Heart right ventricle (tissue), 16 donors: ENCODE measurements around the gene SLC5A5. TPM values are rescaled to one million over a fixed set of nuclear protein-coding genes. Genes with fewer than 3 reads are reported as not detected.
A peak's percentile ranks its signal among the peaks of the same experiment; 100 is the strongest.

Experiments used
- ATAC-seq, 8 donors: fragments of 200-7000 bp; cut with Tn5 transposase; one replicate each; pipeline ENCODE4 v1.9.1; 2020; ENCODE audit warnings: mild to moderate bottlenecking in 8 of 8, moderate library complexity in 8 of 8, moderate number of reproducible peaks in 1 of 8
- DNase-seq, 2 donors: peaks; one replicate each; pipeline ENCODE4 v3.0.0-alpha.2; 2020
- H3K27ac ChIP-seq, 10 donors: fragments of 200-600 bp; sonication (generic) in 2 of 10; one replicate each; pipeline versions ENCODE4 v1.5.0 to v1.8.0; 2020 to 2022; ENCODE audit warnings: mild to moderate bottlenecking in 3 of 10
- H3K27me3 ChIP-seq, 7 donors: fragments of 200-600 bp; one replicate each; pipeline ENCODE4 v1.8.0; 2021 to 2022; ENCODE audit warnings: mild to moderate bottlenecking in 2 of 7
- H3K36me3 ChIP-seq, 9 donors: fragments of 200-600 bp; sonication (generic) in 1 of 9; one replicate each; pipeline versions ENCODE4 v1.5.0 to v1.8.0; 2020 to 2022; ENCODE audit warnings: mild to moderate bottlenecking in 2 of 9
- H3K4me1 ChIP-seq, 9 donors: fragments of 200-600 bp; sonication (generic) in 1 of 9; one replicate each; pipeline versions ENCODE4 v1.5.0 to v1.8.0; 2020 to 2022; ENCODE audit warnings: mild to moderate bottlenecking in 4 of 9
- H3K4me3 ChIP-seq, 10 donors: fragments of 200-600 bp; sonication (generic) in 2 of 10; one replicate each; pipeline versions ENCODE4 v1.5.0 to v1.8.0; 2020 to 2022; ENCODE audit warnings: mild to moderate bottlenecking in 7 of 10, moderate library complexity in 2 of 10
- H3K9me3 ChIP-seq, 11 donors: fragments of 200-600 bp in 10 of 11; sonication (generic) in 2 of 11; one replicate each; pipeline versions ENCODE4 v1.5.0 to v1.8.0; 2013 to 2022; ENCODE audit warnings: mild to moderate bottlenecking in 2 of 11, control low read depth in 1 of 11, moderate library complexity in 1 of 11
- CTCF ChIP-seq, 9 donors: fragments of 200-600 bp; sonication (generic) in 2 of 9; IDR thresholded peaks; one replicate each; pipeline versions ENCODE4 v1.5.0 to v1.8.0; 2021 to 2022; ENCODE audit warnings: antibody characterized with exemption in 9 of 9, mild to moderate bottlenecking in 5 of 9, moderate library complexity in 1 of 9
- WGBS, 2 donors: extraction: QIAGEN DNeasy Blood & Tissue Kit; methylation state at CpG; one replicate each; pipeline ENCODE4 v1.1.7; 2013; ENCODE audit warnings: inconsistent platforms in 1 of 2; 5-methylcytosine and 5-hydroxymethylcytosine counted together
- intact Hi-C, 10 donors: fragments of 100-400 bp; cut with DNase I; formaldehyde crosslinking; loops; one replicate each; pipeline versions ENCODE4 v1.11.1 to v1.14.2; 2022
- polyA plus RNA-seq, 2 donors: library from polyadenylated mRNA; stranded (reverse); fragments of 200-250 nt; gene quantifications; one replicate each; pipeline ENCODE4 v1.2.3, GENCODE V29; 2013
- total RNA-seq, 10 donors: library from RNA; stranded (reverse); fragmentation: NEBNext Ultra II Directional in 3 of 10; extraction: Animal tissue kit (Norgen Biotek cat#: 25700) in 3 of 10; gene quantifications; one replicate each; pipeline versions ENCODE4 v1.2.1 to v1.2.4, GENCODE V29; 2021 to 2023
- donor health status: Arrhythmogenic right ventricular cardiomyopathy.
- donor health status: ischemic (EF 13 %, LVEDD 7.1; RV severe dilation, severe dysfunction).
- donor health status: healthy with polysubstance abuse.
- donor health status: DM: no; HTN: yes; CAD: no.
- donor health status: DM: no; HTN: no; CAD: no.
- donor health status: ischemic (EF 25% LVEDD 6.9; RV normal size, moderate dysfunction).
- donor health status: ischemic (EF 25% LVEDD 5.7; RV mildly dilated, moderate dysfunction).
- donor health status: healthy.
- donor health status: DM: yes; HTN: yes; CAD: no.
- donor health status: Ischemic cardiomyopathy.
- donor health status: ischemic (EF 35%, LVEDD 5.7; RV mildly dilated, moderate dysfunction).
- donor health status: nonischemic (EF 11% LVEDD 7.7; RV severe dilation, severe dysfunction).
- donor health status: DM: yes; HTN: yes; CAD: no.
- donor health status: PGD.
- donor health status: ischemic (EF 29% LVEDD 5.4; RV normal size, mild dysfunction).
- donor health status: nonischemic (EF 23%, LVEDD 6.1; RV moderate dilation, normal function).

SLC5A5 gene
- total and polyA plus RNA-seq, 12 donors, result 0.16 TPM; not detected in 11

GRCh38 chr19:17931532-17932191 lies 59.9 kb downstream of the SLC5A5 start:
- H3K4me1 ChIP-seq, result peaks cover 5 to 22% (median 20%) of the 10 kb centered on the region in 9 donors
- H3K36me3 ChIP-seq, result peaks cover 0 to 11% (median 0%) of the 10 kb centered on the region in 9 donors
- peak overlapping the region in 9 of 10 donors; percentile 72 to 98 (median 89) for H3K4me3 ChIP-seq
- WGBS, 2 donors, result 19 to 24% methylated on average over 14 of the region's 14 CpGs
- peak overlapping the region in 1 of 10 donors; percentile 86 for H3K27ac ChIP-seq
- H3K27me3 ChIP-seq, result no peaks in the 10 kb centered on the region
- TF ChIP-seq CTCF (IDR thresholded peaks at IDR 0.05), result no peak
- no peaks in the 10 kb centered on the region for H3K9me3 ChIP-seq
- no peak for DNase-seq
- ATAC-seq, result peak in 4 of 8 donors; percentile 5 to 41 (median 26)
- intact Hi-C loops, result loop anchor here in 9 of 10 donors (1.0 to 10.0 kb wide), 7 partner anchors 16 to 123 kb away; partner anchors contain the start of gene RPL18A (in 5 of the 9)

DNA sequence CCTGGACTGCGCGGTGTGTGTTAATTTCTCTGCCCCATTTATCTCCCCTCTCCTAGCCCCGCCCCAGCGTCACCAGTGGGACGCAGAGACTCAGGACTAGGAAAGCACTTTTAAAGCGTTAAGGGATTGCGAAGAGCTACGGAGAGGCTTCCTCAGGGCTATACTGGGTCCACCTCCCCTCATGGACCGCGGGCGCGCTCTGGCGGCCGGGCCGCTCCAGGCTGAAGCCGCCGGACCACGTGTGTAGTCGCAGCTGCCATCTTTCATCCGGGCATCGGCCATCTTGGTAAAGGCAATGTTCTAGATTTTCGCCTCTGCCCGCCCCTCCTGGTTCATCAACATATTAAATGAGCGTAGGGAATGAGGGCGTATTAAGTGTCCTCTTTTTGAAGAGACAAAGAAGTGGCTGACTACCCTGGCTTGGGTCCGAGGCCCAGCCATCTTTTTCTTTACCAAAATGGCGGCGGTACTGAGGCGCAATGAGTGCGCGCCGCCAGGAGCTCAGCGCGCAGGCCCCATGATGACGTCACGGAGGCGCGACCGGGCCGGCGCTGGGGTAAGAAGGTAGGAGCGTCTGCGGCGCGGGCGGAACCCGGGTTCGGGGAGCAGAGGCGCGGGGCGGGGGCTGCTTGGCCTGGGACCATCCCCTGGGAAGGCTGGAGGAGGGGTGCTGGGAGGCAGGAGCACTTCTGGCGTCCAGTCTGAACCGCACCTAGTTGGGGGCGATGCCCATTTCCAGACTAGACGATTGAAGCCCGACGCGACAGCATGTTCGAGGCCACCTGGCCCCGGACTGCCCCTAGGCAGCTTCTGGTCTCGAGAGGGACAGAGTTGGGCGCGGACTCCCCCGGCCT lies 61.0 kb downstream of the SLC5A5 start, which contains the start of gene CCDC124:
Gene CCDC124 (plus strand): TSS at position 531 of the 854 bp plus-strand sequence. CDS start 3,406 bp downstream, outside the sequence.
- TF ChIP-seq CTCF (IDR thresholded peaks at IDR 0.05), result peak; percentile 62 to 96 (median 81)
- peak; percentile 90 for DNase-seq
- H3K27ac ChIP-seq, result peak within 1 kb of the TSS in 9 of 10 donors; percentile 74 to 98 (median 85)
- WGBS, 2 donors, result 0% methylated on average over 64 of the region's 64 CpGs
- H3K4me1 ChIP-seq, result peaks cover 5 to 22% (median 20%) of the 10 kb centered on the region in 9 donors
- intact Hi-C loops, result loop anchor here in 9 of 10 donors (1.0 to 10.0 kb wide), 7 partner anchors 15 to 122 kb away; partner anchors contain the start of gene RPL18A (in 5 of the 9)
- peak; percentile 95 to 99 (median 97) for ATAC-seq
- no peaks in the 10 kb centered on the region for H3K9me3 ChIP-seq
- peak within 1 kb of the TSS; percentile 64 to 98 (median 88) for H3K4me3 ChIP-seq
- no peaks in the 10 kb centered on the region for H3K27me3 ChIP-seq
- peaks cover 0 to 22% (median 0%) of the 10 kb centered on the region in 9 donors for H3K36me3 ChIP-seq

- H3K27me3 ChIP-seq, result no peaks in the 10 kb centered on the region
- peaks cover 0 to 31% (median 0%) of the 10 kb centered on the region in 9 donors for H3K36me3 ChIP-seq
- H3K4me1 ChIP-seq, result peaks cover 5 to 22% (median 20%) of the 10 kb centered on the region in 9 donors
- TF ChIP-seq CTCF (IDR thresholded peaks at IDR 0.05), result no peak
- peak overlapping the region; percentile 64 to 98 (median 88) for H3K4me3 ChIP-seq
- H3K27ac ChIP-seq, result peak overlapping the region in 7 of 10 donors; percentile 74 to 98 (median 86)
- intact Hi-C loops, result loop anchor here in 6 of 10 donors (2.0 to 10.0 kb wide), 5 partner anchors 71 to 121 kb away; partner anchors contain the start of gene RPL18A (in 1 of the 6)
- DNase-seq (no peak), ATAC-seq (peak in 1 of 8 donors; percentile 14)
- no peaks in the 10 kb centered on the region for H3K9me3 ChIP-seq
- WGBS, 2 donors, result 22 to 23% methylated on average over 19 of the region's 19 CpGs
These were observed 61.8 kb downstream of the SLC5A5 start for GRCh38 chr19:17933414-17934129.
